HG02678 (cell line): Measurements from ENCODE around the gene RFX3.
"Not testable (repeated sequence)": the region's sequence is repeated elsewhere in the genome, so short reads cannot be mapped to it uniquely, and the experiment has no call there.

Experiments used
- ATAC-seq: cut with Tn5 transposase; IDR thresholded peaks from one replicate; pipeline ENCODE4 v1.9.1; 2021; ENCODE audit warnings: mild to moderate bottlenecking, moderate library complexity; ENCODE audit not compliant: unreplicated experiment

The RFX3 gene

DNA sequence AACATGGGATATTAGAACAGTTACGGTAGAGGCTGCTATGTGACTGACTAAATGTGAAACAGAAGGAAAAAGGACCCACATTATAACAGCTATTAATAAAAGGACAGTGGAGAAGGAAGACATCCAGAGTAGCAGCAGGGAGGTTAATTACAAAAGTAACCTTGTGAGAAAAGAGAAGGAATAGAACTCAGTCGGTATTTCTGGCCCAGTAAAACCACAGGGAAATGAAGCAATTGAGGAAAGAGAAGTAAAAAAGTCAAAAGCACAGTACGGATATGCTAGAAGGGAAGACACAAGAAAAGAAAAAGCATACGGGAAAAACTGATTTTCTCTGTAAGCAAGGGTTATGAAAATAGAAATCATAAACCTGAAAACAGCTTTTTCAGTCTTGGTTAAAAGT lies 164.7 kb downstream of the RFX3 start:
- no peak for ATAC-seq

DNA sequence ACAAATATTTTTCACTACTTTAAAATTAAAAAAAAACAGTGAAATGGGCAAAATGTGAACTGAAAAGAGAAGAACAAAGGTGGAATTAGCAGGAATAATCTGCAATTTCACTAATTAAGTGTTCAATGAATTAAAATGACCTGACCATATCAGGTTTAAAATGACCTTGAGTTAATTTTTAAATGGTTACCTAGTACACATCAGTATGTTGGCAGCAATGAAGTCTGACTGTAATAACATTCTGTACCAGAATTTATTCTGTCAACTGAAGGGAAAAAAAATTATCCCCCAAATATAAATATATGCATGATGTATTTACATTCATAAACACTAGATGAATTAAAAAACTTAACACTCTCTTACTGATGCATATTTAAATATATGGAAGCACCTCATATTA lies 165.6 kb downstream of the RFX3 start:
- no peak for ATAC-seq

DNA sequence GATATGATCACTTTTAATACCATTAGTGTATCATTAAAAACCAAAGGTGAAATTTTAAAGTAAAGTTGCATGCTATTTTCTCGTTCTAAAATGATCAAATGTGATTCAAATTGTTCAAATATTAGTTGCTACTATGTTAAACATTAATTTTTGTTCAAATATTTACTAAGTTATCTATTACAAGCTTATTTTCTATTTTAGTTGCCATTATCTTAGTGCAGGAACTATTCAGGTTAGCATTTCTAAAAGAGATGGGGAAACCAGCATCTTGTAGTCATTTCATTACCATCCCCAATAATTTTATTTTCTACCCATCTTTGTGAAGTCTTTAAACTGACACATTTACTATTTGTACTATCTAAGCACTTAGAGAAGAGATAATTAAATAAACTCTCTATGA lies 166.0 kb downstream of the RFX3 start:
- no peak for ATAC-seq

- no peak for ATAC-seq
Observed at GRCh38 chr9:3359048-3359692, 166.6 kb downstream of the RFX3 start.

- no peak for ATAC-seq
Observed at GRCh38 chr9:3348169-3348568, 177.6 kb downstream of the RFX3 start.

DNA sequence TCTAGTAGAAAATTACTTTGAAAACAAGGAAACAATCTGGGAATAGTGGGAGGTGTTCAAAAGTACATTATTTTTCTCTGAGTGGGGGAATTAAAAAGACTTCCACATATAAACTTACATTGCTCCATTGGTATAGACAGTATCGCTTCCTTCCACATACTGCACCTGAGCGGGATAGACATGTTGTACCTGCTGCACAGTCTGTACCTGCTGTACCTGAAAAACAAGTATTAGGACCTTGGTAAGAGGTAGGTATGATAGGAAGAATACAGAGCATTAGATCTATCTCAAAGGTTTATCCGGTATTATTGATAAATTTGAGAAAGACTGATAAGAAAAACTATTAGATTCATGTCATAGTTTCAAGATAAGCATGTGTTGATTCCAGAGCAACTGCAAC lies 179.3 kb downstream of the RFX3 start:
- no peak for ATAC-seq

GRCh38 chr9:3343671-3344070 lies 182.1 kb downstream of the RFX3 start:
- ATAC-seq = no peak

DNA sequence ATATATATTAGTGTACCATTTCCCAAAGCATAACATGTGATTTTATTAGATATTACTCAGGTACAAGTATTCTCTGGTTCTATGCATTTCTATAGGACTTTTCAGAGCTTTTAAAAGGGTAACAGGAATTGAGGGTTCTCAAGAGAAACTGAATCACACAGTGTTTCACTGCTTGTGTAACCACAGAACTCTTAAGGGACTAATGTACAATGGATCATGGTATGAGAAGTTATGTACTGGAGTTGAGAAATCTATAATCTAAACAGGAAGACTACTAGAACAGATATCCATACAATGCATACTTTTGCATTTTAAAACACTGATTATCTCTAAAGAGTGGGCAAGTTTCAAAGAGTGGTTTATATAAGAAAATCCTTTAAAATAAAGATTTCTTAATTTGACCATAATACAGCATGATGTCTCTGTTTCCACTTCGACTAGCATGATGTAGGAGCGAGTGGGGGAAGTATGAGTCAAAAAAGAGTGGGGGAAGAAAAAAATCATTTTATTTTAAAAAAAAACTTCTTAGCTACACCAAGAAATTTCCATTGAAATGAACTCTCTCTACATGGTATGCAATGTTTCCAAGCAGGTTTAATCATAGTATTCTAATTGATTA lies 183.5 kb downstream of the RFX3 start:
- no peak for ATAC-seq

- ATAC-seq = no peak
Observed at GRCh38 chr9:3337515-3338225, 188.1 kb downstream of the RFX3 start.

DNA sequence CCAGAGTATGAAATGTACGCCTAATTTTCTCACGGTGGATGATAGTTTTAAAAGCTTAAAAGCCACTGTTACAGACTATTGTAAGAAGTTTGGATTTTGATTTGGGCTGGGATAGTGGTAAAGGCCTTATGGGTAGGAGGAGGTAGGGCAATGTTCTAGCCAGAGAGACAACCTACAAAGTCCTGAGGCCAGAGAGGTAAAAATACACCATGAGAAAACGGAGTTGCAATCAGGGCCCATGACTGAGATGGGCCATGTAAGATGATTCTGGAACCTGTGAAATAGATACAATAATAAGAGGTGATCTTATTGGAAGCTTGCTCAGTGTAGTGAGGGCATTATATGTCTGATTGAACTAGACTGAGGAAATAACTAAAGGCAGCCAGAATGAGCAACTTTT lies 188.8 kb downstream of the RFX3 start:
- no peak for ATAC-seq

DNA sequence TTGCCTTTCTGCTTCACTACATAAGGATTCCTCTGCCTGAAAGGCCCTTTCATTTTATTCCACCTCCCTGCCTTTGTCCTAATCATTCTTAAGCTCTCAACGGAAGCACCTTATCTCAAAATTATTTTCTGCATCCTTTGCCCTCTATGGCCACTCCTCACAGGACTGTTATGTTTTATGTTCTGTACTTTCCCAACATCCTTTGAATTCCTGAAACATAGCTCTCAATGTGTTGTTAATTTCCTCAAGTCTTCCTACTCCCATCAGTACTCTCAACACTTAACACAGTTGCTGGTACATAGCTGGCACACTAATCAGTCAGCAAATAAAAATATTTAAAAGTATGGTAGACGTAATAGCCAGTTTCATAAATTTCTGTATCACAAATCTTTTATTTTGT lies 193.0 kb downstream of the RFX3 start:
- no peak for ATAC-seq

GRCh38 chr9:3331801-3332200 lies 194.0 kb downstream of the RFX3 start:
- ATAC-seq = no peak

DNA sequence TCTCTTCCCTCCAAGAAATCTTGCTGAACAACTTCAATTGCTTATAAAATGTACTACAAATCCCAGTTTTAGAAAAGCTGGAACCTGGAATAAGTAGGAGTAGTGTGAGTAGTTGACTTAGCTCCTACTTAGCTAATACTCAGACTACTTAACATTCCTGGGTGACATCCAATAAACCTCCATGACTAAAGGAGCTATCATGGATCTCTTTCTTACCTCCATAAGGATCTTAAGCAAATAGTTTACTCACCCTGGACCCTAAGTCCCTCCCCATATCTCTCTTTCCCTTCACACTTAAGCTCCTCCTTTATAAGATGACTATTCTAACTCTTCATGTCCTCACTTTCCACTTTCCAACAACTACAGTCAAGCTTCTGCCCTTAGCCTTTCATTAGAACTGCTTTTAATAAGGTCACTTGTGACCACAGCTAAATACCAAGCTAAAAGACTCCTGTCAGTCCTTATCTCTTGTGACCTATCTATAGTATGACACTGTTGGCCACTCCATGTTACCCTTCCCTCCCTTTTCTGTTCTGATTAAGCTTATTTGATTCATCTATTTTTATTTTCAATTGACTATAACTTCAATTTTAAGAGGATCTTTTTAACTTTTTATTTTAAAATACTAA lies 194.9 kb downstream of the RFX3 start:
- ATAC-seq = no peak

DNA sequence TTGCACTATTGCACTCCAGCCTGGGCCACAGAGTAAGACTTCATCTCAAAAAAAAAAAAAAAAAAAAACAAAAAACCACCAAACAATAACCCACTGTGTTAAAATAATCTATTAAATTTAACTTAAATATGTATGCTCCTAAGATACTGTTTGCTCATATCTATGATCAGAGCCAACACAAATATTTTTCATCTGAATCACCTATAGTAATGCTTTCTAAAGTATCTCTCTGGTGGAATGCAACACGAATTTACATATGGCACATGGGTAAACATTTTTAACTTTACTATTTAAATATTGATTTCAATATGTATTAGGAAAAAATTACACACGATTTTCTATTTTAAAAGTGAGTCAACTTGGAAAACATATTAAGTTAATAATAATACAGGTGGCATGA lies 196.4 kb downstream of the RFX3 start:
- no peak for ATAC-seq

- no peak for ATAC-seq
Observed at GRCh38 chr9:3323714-3324113, 202.1 kb downstream of the RFX3 start.

DNA sequence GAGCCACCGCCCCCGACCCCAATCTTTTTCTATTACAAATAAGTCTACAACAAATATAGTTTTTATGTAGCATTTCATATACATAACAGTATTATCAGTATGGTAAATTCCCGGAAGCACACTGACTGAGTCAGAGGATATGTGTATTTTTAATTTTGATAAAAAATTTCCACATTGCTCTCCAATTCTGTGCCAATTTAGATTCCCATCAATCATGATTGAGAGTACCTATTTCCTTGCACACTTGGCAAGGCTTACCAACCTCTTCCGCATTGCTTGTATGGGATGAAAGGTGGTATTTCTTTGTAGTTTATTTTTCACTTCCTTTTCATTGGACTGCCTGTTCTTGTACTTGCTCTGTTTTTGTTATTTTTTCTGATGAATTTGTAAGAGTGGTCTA lies 204.6 kb downstream of the RFX3 start:
- ATAC-seq = no peak

DNA sequence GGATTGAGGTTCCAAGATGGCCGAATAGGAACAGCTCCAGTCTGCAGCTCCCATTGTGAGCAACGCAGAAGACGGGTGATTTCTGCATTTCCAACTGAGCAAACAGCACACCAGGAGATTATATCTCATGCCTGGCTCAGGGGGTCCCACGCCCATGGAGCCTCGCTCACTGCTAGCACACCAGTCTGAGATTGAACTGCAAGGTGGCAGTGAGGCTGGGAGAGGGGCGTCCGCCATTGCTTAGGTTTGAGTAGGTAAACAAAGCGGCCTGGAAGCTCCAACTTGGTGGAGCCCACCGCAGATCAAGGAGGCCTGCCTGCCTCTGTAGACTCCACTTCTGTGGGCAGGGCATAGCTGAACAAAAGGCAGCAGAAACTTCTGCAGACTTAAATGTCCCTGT lies 213.2 kb downstream of the RFX3 start:
- not testable (repeated sequence) for ATAC-seq

GRCh38 chr9:3308609-3309008 lies 217.2 kb downstream of the RFX3 start:
- no peak for ATAC-seq

- not testable (repeated sequence) for ATAC-seq
Observed at GRCh38 chr9:3304388-3304787, 221.4 kb downstream of the RFX3 start.

GRCh38 chr9:3299872-3300271 lies 225.9 kb downstream of the RFX3 start:
- ATAC-seq = peak; percentile 96

DNA sequence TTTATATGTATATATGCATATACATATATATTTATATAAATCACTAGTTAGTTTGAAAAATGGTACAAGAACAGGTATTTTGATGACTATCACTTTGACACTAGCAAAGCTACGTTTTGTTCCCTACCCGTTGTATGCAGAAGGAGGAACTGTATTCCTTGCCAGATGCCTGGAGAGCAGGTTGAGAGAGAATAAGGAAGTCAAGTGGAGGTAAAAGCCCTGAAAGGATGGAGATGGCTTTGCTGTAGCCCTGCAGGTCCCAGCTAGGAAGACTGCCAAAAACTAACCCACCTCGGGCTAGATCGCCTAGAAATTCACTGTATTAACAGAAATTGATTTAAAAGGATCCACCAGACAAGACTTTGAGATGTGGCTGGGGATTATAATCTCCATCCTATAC lies 229.3 kb downstream of the RFX3 start:
- ATAC-seq = no peak

DNA sequence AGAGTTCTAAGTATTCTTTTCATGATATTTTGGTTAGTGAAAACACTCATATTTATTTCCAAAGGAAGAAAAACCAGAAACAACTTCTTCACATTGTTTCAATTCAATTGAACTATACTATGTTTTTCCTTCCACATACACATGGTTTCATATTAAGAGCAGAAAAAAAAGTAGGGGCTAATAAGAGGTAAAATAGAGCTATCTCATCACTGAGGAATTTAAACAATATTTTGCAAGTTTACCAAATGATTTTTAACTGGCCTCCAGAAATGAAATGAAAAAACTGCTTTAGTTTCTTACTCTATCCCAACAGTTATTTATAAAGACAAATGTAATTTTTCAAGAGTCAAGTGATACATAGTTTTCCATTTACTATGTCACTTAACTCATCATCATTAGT lies 233.5 kb downstream of the RFX3 start:
- no peak for ATAC-seq
